Nephron (organoid): ENCODE measurements around the gene RASGRF2.

Experiments
- H3K27ac Mint-ChIP-seq, 3 experiments: 2 replicates each; pipeline ENCODE4 v1.8.0; 2020; ENCODE audit warnings: mixed read lengths in 3 of 3, mild to moderate bottlenecking in 2 of 3, moderate library complexity in 1 of 3
- H3K27me3 Mint-ChIP-seq: 2 replicates; pipeline ENCODE4 v1.8.0; 2021; ENCODE audit warnings: low read depth, mild to moderate bottlenecking, moderate library complexity, mixed read lengths
- H3K36me3 Mint-ChIP-seq: 2 replicates; pipeline ENCODE4 v1.8.0; 2020; ENCODE audit warnings: low read depth, mixed read lengths
- H3K4me1 Mint-ChIP-seq: 2 replicates; pipeline ENCODE4 v1.8.0; 2020; ENCODE audit warnings: mixed read lengths
- H3K4me3 Mint-ChIP-seq, 3 experiments: 2 replicates each; pipeline ENCODE4 v1.8.0; 2020; ENCODE audit warnings: mild to moderate bottlenecking in 3 of 3, mixed read lengths in 3 of 3, moderate library complexity in 2 of 3
- H3K9me3 Mint-ChIP-seq: 2 replicates; pipeline ENCODE4 v1.8.0; 2020; ENCODE audit warnings: mixed read lengths
- TF ChIP-seq, protein P1 (sequence below), 3 experiments: fragments of 200-600 bp; sonication (generic); IDR thresholded peaks; one replicate each; pipeline ENCODE4 v1.5.0; 2021; ENCODE audit warnings: antibody characterized with exemption in 3 of 3; ENCODE audit not compliant: unreplicated experiment in 3 of 3

The RASGRF2 gene

GRCh38 chr5:80990527-80990926, 30.4 kb downstream of the RASGRF2 start:
- H3K9me3 Mint-ChIP-seq: no peaks in the 10 kb centered on the region
- TF ChIP-seq, protein P1, sequence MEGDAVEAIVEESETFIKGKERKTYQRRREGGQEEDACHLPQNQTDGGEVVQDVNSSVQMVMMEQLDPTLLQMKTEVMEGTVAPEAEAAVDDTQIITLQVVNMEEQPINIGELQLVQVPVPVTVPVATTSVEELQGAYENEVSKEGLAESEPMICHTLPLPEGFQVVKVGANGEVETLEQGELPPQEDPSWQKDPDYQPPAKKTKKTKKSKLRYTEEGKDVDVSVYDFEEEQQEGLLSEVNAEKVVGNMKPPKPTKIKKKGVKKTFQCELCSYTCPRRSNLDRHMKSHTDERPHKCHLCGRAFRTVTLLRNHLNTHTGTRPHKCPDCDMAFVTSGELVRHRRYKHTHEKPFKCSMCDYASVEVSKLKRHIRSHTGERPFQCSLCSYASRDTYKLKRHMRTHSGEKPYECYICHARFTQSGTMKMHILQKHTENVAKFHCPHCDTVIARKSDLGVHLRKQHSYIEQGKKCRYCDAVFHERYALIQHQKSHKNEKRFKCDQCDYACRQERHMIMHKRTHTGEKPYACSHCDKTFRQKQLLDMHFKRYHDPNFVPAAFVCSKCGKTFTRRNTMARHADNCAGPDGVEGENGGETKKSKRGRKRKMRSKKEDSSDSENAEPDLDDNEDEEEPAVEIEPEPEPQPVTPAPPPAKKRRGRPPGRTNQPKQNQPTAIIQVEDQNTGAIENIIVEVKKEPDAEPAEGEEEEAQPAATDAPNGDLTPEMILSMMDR (IDR thresholded peaks at IDR 0.05; ENCODE audit: unreplicated experiment in 3 of 3): no peak
- H3K36me3 Mint-ChIP-seq: no peaks in the 10 kb centered on the region
- H3K4me1 Mint-ChIP-seq: no peaks in the 10 kb centered on the region
- no peak overlapping the region for H3K27ac Mint-ChIP-seq
- no peaks in the 10 kb centered on the region for H3K27me3 Mint-ChIP-seq
- H3K4me3 Mint-ChIP-seq: no peak overlapping the region

DNA sequence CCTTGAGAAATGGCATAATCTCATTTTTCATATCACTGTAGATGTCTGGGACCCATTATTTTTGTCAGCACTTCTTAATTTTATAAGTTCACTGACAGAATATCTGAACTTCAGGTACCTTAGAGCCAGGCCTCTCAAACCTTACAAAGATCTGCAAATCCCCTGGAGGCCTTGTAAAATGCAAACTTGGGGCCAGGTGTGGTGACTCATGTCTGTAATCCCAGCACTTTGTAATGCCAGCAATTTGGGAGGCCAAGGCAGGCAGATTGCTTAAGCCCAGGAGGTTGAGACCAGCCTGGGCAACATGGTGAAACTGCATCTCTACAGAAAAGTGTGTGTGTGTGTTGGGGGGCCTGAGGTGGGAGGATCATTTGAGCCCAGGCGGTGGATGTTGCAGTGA, 30.8 kb downstream of the RASGRF2 start:
- Mint-ChIP-seq H3K9me3 (no peaks in the 10 kb centered on the region), H3K4me1 (no peaks in the 10 kb centered on the region), H3K36me3 (no peaks in the 10 kb centered on the region), H3K27me3 (no peaks in the 10 kb centered on the region), H3K27ac (no peak overlapping the region), H3K4me3 (no peak overlapping the region)
- TF ChIP-seq, protein P1 (IDR thresholded peaks at IDR 0.05; ENCODE audit: unreplicated experiment in 3 of 3): no peak

DNA sequence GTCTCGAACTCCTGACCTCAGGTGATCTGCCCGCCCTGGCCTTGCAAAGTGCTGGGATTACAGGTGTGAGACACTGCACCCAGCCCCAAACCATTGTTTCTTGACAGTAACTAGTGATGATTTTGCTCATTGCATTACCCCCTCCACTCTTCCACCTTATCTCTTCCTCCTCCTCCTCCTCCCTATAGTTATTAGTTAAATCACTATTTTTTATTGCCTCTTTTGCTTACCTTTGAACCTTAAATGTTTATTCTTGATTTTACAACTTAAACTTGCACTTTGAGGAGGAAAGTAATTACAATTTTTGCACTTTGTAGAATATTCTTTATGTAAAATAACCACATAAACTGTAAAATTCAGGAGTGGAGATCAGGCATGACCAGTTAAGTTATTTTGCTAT, 35.7 kb downstream of the RASGRF2 start:
- no peaks in the 10 kb centered on the region for H3K4me1 Mint-ChIP-seq
- H3K4me3 Mint-ChIP-seq: no peak overlapping the region
- peaks cover 3% of the 10 kb centered on the region for H3K27me3 Mint-ChIP-seq
- TF ChIP-seq, protein P1 (IDR thresholded peaks at IDR 0.05; ENCODE audit: unreplicated experiment in 3 of 3): no peak
- H3K27ac Mint-ChIP-seq: no peak overlapping the region
- no peaks in the 10 kb centered on the region for H3K9me3 Mint-ChIP-seq
- no peaks in the 10 kb centered on the region for H3K36me3 Mint-ChIP-seq

- no peak overlapping the region for H3K27ac Mint-ChIP-seq
- no peaks in the 10 kb centered on the region for H3K4me1 Mint-ChIP-seq
- H3K9me3 Mint-ChIP-seq: no peaks in the 10 kb centered on the region
- H3K4me3 Mint-ChIP-seq: no peak overlapping the region
- H3K27me3 Mint-ChIP-seq: peaks cover 3% of the 10 kb centered on the region
- TF ChIP-seq, protein P1 (IDR thresholded peaks at IDR 0.05; ENCODE audit: unreplicated experiment in 3 of 3): no peak
- no peaks in the 10 kb centered on the region for H3K36me3 Mint-ChIP-seq
These were observed 38.4 kb downstream of the RASGRF2 start for GRCh38 chr5:80998590-80998979.

DNA sequence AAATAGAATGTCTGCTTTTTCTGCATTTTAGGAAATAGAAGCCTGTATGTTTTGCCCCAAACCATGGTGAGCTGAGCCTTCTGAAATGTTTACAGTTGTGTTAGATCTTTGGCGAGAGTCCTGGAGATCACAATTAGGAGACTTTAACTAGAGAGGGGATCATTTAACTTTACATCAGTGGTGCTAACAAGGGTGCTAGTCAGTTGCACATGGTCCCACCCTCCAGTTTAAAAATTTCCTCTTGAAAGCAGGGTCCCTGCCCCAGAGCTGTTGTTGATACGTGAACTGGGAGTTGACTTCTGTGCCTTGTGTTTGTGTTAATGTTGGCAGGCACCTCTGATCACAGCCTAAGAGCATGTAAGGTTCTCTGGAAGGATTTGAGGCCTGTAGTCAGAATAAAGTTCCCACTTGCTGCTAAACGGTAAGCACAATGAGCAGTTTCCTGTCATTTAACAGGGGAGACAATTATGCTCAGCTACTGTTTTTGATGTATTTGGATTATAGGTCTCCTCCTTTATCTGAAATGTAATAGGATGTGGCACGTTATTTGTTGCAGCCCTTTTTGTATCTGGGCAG, 43.7 kb downstream of the RASGRF2 start:
- Mint-ChIP-seq H3K27ac (no peak overlapping the region), H3K4me3 (no peak overlapping the region), H3K4me1 (no peaks in the 10 kb centered on the region), H3K9me3 (peaks cover 2% of the 10 kb centered on the region), H3K27me3 (peaks cover 15% of the 10 kb centered on the region), H3K36me3 (no peaks in the 10 kb centered on the region)
- TF ChIP-seq, protein P1 (IDR thresholded peaks at IDR 0.05; ENCODE audit: unreplicated experiment in 3 of 3): no peak

- Mint-ChIP-seq H3K9me3 (peaks cover 2% of the 10 kb centered on the region), H3K27ac (no peak overlapping the region), H3K27me3 (peaks cover 12% of the 10 kb centered on the region), H3K36me3 (no peaks in the 10 kb centered on the region), H3K4me3 (no peak overlapping the region), H3K4me1 (no peaks in the 10 kb centered on the region)
- TF ChIP-seq, protein P1 (IDR thresholded peaks at IDR 0.05; ENCODE audit: unreplicated experiment in 3 of 3): no peak
These were observed 45.5 kb downstream of the RASGRF2 start for GRCh38 chr5:81005708-81006107.
